Fibroblast of peridontal ligament (primary cell): Measurements from ENCODE around the gene ADCY10.
"Not testable (repeated sequence)": the region's sequence is repeated elsewhere in the genome, so short reads cannot be mapped to it uniquely, and the experiment has no call there.

Source experiments
- DNase-seq: peaks from one replicate; pipeline ENCODE4 v3.0.0-alpha.2; 2010; ENCODE audit errors: extremely low read depth

Gene ADCY10

DNA sequence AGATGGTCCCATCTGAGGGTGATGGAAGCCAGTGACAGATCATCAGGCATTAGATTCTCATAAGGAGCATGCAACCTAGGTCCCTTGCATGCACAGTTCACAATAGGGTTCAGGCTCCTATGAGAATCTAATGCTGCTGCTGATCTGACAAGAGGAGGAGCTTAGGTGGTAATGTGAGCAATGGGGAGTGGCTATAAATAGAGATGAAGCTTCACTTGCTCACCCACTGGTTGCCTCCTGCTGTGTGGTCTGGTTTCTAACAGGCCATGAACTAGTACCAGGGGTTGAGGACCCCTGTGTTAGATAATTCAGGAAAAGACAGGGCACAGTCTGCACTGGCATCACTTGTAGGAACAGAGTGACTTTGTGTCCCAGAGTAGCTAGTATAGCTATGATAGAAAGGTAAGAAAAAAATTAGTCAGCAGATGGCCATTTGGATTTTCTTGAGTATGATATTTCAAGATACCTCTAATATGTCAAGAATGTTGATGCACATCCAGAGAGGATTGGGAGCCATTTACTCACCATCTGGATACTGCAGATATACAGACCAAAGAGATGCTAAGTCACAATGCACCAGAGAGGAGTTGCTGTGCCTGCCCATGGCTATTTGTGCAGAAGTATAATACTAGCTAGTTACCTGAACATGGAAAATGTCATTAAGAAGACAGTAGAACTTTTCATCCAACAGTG lies 53.6 kb downstream of the ADCY10 start:
- DNase-seq, result no peak

GRCh38 chr1:167856711-167857418 lies 57.1 kb downstream of the ADCY10 start:
- DNase-seq, result no peak

DNA sequence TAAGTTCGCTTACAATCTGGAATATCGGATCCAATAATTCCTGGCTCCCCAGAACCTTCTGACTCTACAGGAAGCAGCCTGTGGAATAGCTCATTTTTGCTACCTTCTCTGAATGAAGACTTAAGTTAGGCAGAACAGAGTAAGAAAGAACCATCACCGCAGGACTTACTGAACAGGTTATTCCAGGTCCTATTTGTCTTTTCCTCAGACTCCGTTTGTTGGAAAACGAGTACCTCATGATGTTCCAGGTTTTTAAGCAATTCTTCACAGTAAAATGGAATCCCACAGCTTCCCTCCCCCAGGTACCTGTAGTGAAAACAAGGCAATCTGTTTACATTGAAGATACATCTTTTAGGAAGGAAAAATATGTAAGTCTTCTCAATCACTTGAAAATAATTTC lies 59.8 kb downstream of the ADCY10 start:
- no peak for DNase-seq

DNA sequence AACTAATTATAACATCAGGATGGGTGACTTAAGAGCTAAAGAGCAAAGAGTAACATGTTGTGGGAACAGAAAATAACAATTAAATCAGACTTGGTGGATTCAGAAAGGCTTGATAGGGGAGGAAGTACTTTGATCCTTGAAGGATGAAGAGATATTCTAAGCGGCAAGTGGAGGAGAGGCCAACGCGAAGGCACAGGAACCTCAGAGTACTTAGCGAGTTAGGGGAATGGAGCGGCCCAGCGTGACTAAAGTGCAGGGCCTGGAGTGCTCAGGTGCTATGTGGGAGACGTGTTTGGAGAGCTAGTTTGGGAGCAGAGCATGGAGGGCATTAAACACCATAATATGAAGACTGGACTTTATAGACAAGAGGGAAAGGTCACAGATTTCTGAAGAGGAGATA lies 64.3 kb downstream of the ADCY10 start:
- DNase-seq, result no peak

- no peak for DNase-seq
Observed at GRCh38 chr1:167842872-167843271, 71.1 kb downstream of the ADCY10 start.

- no peak for DNase-seq
Observed at GRCh38 chr1:167841530-167841929, 72.4 kb downstream of the ADCY10 start.

- no peak for DNase-seq
Observed at GRCh38 chr1:167839009-167839408, 74.9 kb downstream of the ADCY10 start.

- no peak for DNase-seq
Observed at GRCh38 chr1:167837326-167837725, 76.6 kb downstream of the ADCY10 start.

DNA sequence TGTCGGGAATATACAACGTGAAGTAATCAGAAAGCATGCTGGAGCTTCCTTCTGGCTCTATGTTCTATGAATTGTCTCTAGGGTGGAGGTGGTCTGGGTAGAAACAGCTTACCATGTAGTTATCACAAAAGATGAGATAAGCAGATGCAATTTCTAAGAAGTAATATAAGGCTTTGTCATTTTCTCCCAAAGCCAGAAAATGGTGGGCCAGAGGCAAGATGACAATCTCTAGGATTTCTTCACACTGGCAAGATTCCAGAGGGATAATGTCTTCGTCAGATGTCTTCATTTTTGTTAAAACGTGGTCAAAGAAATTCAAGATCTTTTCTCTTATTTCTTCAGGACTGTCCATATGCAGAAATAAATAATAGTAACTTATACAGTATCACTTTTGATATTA lies 77.7 kb downstream of the ADCY10 start:
- no peak for DNase-seq

- no peak for DNase-seq
Observed at GRCh38 chr1:167833904-167834303, 80.0 kb downstream of the ADCY10 start.

DNA sequence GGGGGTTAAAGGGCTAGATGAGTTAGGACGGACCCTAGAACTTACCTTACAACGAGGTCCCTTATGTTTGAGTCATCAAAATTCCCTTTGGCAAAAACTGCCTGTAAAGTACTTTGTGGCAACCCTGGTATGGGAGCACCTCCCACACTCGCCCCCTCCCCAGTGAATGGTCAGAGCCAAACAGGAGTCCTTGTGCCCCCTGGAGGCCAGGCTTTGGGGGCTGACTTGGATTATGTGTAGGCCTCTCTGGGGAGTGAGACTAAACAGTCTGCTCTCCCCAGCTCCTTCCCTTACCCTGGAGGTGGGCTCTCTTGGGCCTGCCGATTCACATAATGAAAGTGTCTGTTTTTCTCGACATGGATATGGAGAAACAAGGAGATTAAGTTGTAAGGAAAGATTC lies 81.2 kb downstream of the ADCY10 start:
- DNase-seq, result no peak

DNA sequence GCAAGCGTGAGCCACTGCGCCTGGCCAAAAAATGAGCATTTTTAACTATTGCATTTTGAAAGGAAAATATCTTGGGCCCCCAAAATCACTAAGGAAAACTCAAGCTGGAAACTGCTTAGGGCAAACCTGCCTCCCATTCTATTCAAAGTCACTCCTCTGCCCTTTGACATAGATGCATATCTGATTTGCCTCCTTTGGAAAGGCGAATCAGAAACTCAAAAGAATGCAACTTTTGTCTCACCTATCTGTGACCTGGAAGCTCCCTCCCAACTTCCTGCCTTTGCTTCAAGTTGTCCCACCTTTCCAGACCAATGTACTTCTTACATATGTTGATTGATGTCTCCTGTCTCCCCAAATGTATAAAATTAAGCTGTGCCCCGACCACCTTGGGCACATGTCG lies 83.3 kb downstream of the ADCY10 start:
- not testable (repeated sequence) for DNase-seq

DNA sequence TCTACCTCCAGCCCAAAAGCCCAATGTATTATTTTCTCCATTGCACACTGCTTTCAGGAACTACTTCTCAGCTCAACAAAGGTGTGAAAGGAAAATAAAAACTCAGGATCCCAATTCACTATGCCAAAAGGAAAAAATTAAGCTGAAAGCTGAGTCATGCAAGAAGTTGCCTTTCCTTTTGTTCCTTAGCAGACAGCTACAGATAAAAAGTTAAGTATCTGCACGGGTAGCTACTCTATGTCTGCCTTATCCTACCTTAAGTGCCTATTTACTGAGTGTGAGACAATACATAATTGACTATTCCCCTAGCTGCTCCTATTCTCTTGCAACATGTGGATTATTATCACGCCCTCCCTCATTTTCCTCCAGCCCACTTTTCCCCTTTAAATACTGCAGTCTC lies 84.1 kb downstream of the ADCY10 start:
- no peak for DNase-seq

- no peak for DNase-seq
Observed at GRCh38 chr1:167826127-167826526, 87.8 kb downstream of the ADCY10 start.

- no peak for DNase-seq
Observed at GRCh38 chr1:167825419-167826079, 88.4 kb downstream of the ADCY10 start.

DNA sequence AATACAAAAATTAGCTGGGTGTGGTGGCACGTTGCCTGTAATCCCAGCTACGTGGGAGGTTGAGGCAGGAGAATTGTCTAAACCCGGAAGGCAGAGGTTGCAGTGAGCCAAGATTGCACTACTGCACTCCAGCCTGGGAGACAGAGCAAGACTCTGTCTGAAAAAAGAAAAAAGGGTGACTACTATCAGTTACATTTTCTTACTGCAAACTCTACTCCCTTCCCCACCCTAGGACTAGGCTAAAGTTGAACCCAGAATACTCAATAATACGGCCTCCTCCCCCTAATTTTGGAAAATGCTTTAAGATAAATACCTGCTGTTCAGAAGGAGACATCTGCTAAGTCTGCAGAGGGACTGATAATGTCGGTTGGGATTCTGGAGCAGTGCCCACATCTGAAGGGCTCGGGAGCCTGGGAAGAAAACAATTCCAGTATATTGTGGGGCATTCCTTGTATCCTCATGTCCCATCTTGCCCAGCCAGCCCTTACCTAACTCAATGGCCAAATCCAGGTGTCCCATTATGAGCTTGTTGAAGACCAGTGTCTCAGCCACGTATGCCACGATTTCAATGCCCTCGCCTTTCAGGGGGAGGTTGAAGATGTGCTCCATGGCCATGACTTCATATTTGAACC lies 89.7 kb downstream of the ADCY10 start:
- no peak for DNase-seq

DNA sequence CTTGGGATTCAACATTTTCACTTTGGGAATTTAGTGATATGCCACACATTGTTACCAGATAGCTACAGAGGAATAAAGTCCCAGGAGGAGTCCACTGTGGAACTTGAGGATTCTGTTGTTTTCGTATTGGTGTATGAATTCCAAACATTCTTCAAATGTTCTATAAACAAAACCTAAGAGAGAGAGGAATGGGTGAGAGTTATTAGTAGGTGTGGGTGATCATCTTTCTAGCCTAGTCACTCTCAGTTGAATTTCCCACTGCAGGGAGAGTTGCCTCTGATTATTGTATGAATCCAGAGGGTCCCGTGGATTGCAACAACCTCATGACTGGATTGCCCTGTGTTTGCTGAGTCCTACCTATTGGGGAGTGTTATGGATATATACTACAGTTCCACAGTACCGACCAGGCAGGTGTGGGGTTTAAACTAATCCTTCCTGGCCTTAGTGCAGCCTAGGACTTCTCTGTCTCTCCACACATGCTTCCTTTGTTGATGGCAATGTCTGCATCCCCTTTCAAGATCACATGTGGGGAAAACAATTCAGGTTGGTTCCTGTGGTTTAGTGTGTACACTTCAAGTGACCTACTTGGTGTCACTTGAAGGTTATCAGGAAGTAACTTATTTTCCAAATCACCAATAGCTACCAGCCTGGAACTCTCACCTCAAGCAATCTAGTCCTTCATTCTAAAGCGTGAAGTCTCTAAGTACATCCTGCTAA lies 91.8 kb downstream of the ADCY10 start:
- no peak for DNase-seq

GRCh38 chr1:167821356-167821685 lies 92.6 kb downstream of the ADCY10 start:
- no peak for DNase-seq

GRCh38 chr1:167820684-167821355 lies 93.1 kb downstream of the ADCY10 start:
- no peak for DNase-seq

DNA sequence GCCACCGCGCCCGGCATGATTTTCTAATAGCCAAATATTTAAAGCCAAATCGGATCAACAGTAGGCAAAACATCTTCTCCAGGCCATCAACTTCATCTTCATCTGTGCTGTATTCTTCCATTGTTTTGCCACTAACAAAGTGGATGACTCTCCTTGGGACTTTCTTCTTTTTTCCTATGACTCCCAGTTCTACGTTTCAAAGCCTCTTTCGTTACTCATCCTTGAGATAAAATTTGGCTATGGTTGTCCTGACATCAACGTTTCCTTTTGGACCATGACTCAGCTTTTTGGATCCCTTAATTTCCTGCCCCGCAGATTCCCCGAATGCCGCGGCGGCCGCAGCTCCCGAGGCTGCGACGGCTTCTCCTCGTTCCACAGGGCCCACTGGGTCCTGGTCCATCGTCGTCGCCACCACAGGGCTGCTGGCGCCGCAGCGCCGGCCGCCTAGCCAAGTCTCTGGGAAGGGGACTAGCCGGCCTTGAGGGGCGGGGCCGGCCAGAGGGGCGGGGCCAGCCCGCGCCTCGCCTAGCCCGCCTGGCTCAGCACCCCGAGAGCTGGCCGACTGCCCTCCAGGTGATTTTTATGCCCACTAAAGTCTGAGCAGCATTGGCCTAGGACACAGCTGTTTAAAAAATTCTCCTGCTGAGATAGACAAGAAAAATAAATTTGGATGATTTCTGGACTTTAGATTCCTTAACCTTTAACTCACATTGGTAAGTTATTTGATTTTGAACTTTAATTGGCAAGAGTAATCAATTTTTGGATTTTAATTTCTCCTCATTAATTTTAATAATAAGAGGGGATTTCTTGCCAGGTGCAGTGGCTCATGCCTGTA lies 93.9 kb downstream of the ADCY10 start:
- DNase-seq, result peak; percentile 95

DNA sequence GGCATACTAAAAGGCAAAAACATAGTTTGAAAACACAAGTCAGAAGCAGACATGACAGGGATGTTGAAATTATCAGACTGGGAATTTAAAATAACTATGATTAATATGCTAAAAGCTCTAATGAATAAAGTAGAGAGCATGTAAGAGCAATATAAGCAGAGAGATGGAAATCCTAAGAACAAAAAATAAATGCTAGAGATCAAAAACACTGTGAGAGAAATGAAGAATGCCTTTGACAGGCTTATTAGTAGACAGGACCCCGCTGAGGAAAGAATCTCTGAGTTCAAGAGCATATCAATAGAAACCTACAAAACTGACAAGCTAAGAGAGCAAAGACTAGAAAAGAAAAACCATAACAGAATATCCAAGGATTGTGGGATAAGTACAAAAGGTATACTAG lies 98.3 kb downstream of the ADCY10 start:
- DNase-seq, result no peak
